Stimulated activated CD8-positive, alpha-beta memory T cell treated with anti-CD3 and anti-CD28 coated beads, Interleukin-4, amount 100 ng/mL, for 48 hours (primary cell): ENCODE results near the gene CD79B.
"Not testable (repeated sequence)": the region's sequence is repeated elsewhere in the genome, so short reads cannot be mapped to it uniquely, and the experiment has no call there.

Experiments
- DNase-seq: peaks from one replicate; pipeline ENCODE4 v3.0.0-alpha.2; 2020

CD79B gene

DNA sequence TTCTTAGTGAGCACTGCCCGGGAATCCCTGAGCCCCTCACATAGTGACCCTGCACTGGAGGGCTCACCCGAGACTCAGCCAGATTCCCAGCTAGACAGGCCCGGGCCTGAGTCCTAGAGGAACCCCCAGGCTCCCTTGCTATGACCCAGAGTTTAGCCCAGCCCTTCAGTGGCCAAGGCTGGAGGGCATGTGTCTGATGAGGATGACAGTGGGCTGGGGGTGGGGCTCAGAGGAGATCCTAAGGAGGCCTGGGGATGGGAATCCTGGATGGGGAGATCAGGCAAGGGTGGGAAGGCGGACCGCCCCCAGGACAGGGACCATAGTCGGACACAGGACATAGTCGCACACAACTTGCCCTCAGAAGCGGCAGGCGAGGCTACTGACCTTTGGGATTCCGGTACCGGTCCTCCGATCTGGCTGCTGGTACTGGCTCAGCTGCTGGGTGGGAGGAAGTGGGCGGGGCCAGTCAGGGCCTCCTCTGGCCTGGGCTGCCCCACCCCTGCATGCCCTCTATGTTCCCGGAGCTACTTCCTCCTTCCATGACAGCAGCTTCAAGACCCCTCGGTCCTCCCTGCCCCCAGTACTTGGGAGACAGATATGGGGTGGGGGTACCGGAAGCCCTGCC lies 1.1 kb downstream of the CD79B start:
- DNase-seq: peak; percentile 75

GRCh38 chr17:63929860-63930766 lies 2.0 kb downstream of the CD79B start:
- no peak for DNase-seq

DNA sequence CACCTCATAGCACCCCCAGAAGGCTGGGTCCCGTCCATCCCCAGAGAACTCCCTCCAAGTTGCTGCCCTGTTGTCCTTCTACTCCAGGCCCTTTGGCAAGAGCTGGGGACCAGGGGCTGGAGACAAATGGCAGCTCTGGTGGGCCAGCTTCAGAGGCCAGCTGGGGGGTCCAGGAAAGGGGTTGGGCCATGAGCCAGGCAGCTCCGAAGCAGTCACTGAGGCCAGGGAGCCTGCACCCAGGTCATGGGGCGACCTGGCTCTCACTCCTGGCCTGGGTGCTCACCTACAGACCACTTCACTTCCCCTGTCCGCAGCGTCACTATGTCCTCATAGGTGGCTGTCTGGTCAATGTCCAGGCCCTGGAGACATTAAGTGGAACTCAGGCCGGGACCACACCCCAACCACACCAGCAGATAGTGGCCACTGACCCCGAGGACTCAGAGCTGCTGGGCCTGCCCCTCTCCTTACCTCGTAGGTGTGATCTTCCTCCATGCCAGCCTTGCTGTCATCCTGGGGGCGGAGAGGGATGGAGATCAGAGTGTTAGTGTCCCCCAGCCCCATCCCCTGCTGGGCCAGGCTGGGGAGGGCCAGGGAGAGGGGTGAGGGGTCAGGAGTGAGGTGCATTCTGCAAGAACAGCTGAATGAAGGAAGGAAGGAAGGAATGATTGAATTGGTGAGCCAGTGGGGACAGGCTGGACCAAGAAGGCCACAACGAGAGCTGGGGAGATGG lies 3.0 kb downstream of the CD79B start:
- no peak for DNase-seq

GRCh38 chr17:63928172-63928666 lies 3.9 kb downstream of the CD79B start:
- no peak for DNase-seq

DNA sequence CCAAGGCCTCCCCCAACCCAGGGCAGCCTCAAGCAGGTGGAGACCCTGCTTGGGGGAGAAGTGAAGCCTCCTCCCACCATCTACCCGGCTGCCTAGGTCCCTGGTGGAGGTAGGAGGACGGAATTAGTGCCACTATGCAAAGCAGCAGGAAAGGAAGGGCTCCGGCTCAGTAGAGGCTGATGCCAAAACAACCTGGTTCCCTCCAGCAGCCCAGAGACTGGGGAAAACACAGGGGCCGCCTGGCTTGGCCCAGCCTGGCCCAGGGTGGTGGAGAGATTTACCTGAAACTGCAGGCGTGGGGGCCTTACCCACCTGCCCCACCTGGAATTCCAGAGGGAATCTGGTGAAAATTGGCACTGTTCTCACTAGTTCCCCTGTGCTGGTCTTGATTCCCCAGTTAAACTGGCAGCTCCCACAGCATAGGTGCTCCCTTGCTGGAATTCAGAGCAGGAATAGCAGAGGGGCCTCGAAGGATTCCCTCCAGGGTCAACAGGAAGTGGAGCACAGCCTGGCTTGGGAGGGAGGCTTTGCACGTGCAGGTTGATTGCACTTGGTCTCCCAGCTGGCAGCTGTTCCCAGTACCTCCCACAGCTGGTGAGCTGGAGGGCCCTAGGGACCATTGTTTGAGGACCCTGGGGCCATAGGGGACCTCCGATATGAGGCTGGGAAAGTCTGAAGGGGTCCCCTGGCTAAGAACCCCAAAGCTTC lies 4.5 kb downstream of the CD79B start:
- DNase-seq: no peak

DNA sequence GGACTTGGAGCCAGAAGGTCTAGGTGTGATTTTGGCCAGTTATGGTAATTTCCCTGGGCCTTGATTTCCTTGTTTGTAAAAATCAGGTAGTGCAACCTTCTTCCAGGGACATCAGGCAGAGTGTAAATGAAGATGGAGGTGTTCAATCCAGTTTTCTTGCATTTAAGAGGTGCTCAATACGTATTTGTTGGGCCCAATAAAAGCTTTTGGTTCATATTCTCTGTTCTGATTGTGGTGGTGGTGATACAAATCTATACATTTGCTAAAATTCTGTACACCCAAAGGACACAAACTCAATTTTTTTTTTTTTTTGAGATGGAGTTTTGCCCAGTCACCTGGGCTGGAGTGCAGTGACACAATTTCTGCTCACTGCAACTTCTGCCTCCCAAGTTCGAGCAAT lies 6.0 kb downstream of the CD79B start:
- DNase-seq: no peak

GRCh38 chr17:63925615-63926014 lies 6.5 kb downstream of the CD79B start:
- no peak for DNase-seq

DNA sequence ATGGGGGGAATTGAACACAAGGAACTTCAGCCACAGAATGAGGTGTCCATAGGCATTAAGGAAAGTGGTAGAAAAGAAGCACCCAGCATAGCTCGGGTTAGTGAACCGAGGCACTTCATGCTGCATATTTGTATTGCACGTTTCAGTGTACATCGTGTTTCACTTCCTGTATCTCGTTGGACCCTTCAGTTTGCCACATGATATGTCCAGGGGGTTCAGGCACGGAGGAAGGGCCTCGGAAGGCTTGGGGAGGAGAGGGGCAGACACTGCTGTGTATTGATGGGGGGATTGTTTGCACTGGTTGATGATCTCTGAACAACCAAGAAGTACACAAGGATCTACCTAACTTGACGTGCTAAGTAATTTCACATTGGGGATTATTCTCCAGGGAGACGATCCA lies 9.7 kb downstream of the CD79B start:
- not testable (repeated sequence) for DNase-seq

DNA sequence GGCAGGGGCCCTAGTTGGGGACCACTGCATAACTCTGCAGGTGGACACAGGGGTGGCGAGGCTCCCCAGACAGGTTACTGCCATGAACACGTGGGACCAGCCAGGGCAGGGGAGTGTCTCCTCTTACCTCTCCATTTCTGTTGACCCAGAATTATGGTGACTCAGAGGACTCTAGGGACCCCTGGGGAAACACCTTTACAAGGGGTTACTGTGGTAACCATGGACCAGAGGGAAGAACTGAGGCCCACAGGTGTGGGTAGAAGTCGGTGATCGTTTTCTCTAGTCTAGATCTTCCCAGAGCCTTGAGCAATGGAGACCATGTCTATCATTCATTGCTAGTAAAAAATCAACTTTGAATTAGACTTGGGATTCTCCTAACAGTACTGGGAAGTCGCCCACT lies 11.4 kb downstream of the CD79B start:
- DNase-seq: not testable (repeated sequence)

GRCh38 chr17:63920050-63920449 lies 12.1 kb downstream of the CD79B start:
- not testable (repeated sequence) for DNase-seq

GRCh38 chr17:63919311-63919723 lies 12.8 kb downstream of the CD79B start:
- DNase-seq: peak; percentile 81

DNA sequence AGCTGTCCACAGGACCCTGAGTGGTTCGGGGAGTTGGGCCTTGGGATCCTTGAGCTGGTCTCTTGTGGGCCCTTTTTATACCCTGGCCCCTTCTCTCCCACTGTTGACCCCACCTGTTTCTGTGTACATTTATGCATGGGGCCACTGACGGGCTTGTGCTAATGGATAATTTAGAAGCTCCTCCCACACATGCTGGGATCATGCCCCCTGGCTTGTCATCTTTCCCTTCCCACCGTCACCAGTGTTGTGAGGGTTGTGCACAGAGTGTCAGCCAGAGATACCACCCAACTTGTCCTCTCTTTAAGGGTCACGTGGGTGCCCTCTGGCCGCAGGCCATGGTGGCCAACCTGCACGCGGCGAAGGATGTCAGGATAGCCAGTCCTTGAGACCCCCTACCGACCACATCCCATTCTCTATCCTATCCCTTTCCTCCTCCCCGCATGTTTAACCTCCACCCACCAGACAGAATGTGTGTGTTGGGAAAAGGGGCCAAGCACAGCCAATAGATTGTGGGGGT lies 13.3 kb downstream of the CD79B start, which contains the start of gene GH1:
GH1 (minus strand) TSS at position 51 of the 517 bp plus-strand sequence. CDS start 63 bp downstream, outside the sequence.
- DNase-seq: not testable (repeated sequence)

GRCh38 chr17:63918305-63918704 lies 13.8 kb downstream of the CD79B start:
- DNase-seq: no peak

DNA sequence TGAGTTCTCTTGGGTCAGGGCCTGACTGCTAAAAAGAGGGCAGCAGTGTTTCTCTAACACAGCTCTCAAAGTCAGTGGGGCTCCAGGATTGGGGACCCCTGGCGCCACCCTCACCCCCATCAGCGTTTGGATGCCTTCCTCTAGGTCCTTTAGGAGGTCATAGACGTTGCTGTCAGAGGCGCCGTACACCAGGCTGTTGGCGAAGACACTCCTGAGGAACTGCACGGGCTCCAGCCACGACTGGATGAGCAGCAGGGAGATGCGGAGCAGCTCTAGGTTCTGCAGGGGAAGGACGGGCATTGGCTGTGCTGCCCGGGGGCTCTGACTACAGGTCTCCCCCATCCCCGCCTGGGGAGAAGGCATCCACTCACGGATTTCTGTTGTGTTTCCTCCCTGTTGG lies 14.5 kb downstream of the CD79B start:
- no peak for DNase-seq

- not testable (repeated sequence) for DNase-seq
Measured at GRCh38 chr17:63917206-63917605, 14.9 kb downstream of the CD79B start.

GRCh38 chr17:63916566-63917185 lies 15.5 kb downstream of the CD79B start:
- no peak for DNase-seq

GRCh38 chr17:63915753-63916152 lies 16.4 kb downstream of the CD79B start:
- DNase-seq: not testable (repeated sequence)

GRCh38 chr17:63914471-63914870 lies 17.7 kb downstream of the CD79B start:
- no peak for DNase-seq

GRCh38 chr17:63911657-63912100 lies 20.5 kb downstream of the CD79B start:
- DNase-seq: peak; percentile 86

- DNase-seq: no peak
Measured at GRCh38 chr17:63911041-63911635, 21.0 kb downstream of the CD79B start, which contains the start of gene CSHL1. Gene CSHL1, minus strand, starts transcription at chr17:63911258. Its CDS starts 62 bp downstream, at chr17:63911196.

GRCh38 chr17:63910096-63910495 lies 22.0 kb downstream of the CD79B start:
- DNase-seq: no peak
